Ectodermal cell (in vitro differentiated cells): ENCODE data around the gene PPP1R14B.

ENCODE experiments used
- H3K27ac ChIP-seq: 2 replicates; pipeline ENCODE4 v1.7.0; 2013; ENCODE audit warnings: mild to moderate bottlenecking, low read depth, low read length; ENCODE audit not compliant: insufficient read depth, poor library complexity, severe bottlenecking
- H3K27me3 ChIP-seq: 2 replicates; pipeline ENCODE4 v1.7.0; 2013; ENCODE audit warnings: mild to moderate bottlenecking, low read length; ENCODE audit not compliant: insufficient read depth, control insufficient read depth, poor library complexity, severe bottlenecking
- H3K36me3 ChIP-seq: one replicate; pipeline ENCODE4 v1.7.0; 2013; ENCODE audit warnings: low read length; ENCODE audit not compliant: control insufficient read depth, insufficient read depth
- H3K4me1 ChIP-seq: one replicate; pipeline ENCODE4 v1.7.0; 2013; ENCODE audit warnings: low read length; ENCODE audit not compliant: control insufficient read depth, insufficient read depth
- H3K4me3 ChIP-seq: 2 replicates; pipeline ENCODE4 v1.7.0; 2013; ENCODE audit warnings: low read depth, low read length, control low read depth; ENCODE audit not compliant: insufficient read depth
- H3K9me3 ChIP-seq: 2 replicates; pipeline ENCODE4 v1.7.0; 2013; ENCODE audit warnings: mild to moderate bottlenecking, low read length, moderate library complexity; ENCODE audit not compliant: control insufficient read depth
- WGBS, 2 experiments: methylation state at CpG; one replicate each; pipeline ENCODE4 v1.1.7; 2013; ENCODE audit warnings: missing lambda C conversion rate in 2 of 2; 5-methylcytosine and 5-hydroxymethylcytosine counted together

PPP1R14B gene

GRCh38 chr11:64230171-64230984 lies 16.4 kb downstream of the PPP1R14B start, which contains the start of gene DNAJC4:
TSS of gene DNAJC4 (plus strand) at chr11:64230548. CDS start at chr11:64230855, 307 bp downstream.
- Histone ChIP-seq H3K9me3 (no peaks in the 10 kb centered on the region), H3K4me3 (peak within 1 kb of the TSS; percentile 73), H3K27ac (peak within 1 kb of the TSS; percentile 69), H3K36me3 (no peaks in the 10 kb centered on the region), H3K4me1 (peaks cover 27% of the 10 kb centered on the region), H3K27me3 (peaks cover 42% of the 10 kb centered on the region)
- WGBS, 2 experiments, result 1% methylated on average over 62 of the region's 62 CpGs

- H3K27me3 ChIP-seq, result peaks cover 36% of the 10 kb centered on the region
- peaks cover 28% of the 10 kb centered on the region for H3K4me1 ChIP-seq
- peak overlapping the region; percentile 69 for H3K27ac ChIP-seq
- no peaks in the 10 kb centered on the region for H3K36me3 ChIP-seq
- H3K9me3 ChIP-seq, result no peaks in the 10 kb centered on the region
- H3K4me3 ChIP-seq, result peak overlapping the region; percentile 73
- 65 to 69% methylated on average over 13 of the region's 13 CpGs for WGBS, 2 experiments
Measured at GRCh38 chr11:64229744-64230170, 17.0 kb downstream of the PPP1R14B start.

- no peak overlapping the region for H3K27ac ChIP-seq
- peak overlapping the region; percentile 73 for H3K4me3 ChIP-seq
- H3K9me3 ChIP-seq, result no peaks in the 10 kb centered on the region
- no peaks in the 10 kb centered on the region for H3K36me3 ChIP-seq
- H3K4me1 ChIP-seq, result peaks cover 28% of the 10 kb centered on the region
- WGBS, 2 experiments, result 96% methylated on average over 12 of the region's 12 CpGs
- H3K27me3 ChIP-seq, result peaks cover 35% of the 10 kb centered on the region
Measured at GRCh38 chr11:64229090-64229743, 17.5 kb downstream of the PPP1R14B start.

- no peaks in the 10 kb centered on the region for H3K9me3 ChIP-seq
- 80 to 94% methylated on average over 3 of the region's 3 CpGs for WGBS, 2 experiments
- no peaks in the 10 kb centered on the region for H3K36me3 ChIP-seq
- no peak overlapping the region for H3K4me3 ChIP-seq
- peaks cover 18% of the 10 kb centered on the region for H3K27me3 ChIP-seq
- H3K4me1 ChIP-seq, result peaks cover 23% of the 10 kb centered on the region
- no peak overlapping the region for H3K27ac ChIP-seq
Measured at GRCh38 chr11:64227405-64227956, 19.3 kb downstream of the PPP1R14B start.

- Histone ChIP-seq H3K4me3 (peak overlapping the region; percentile 64), H3K36me3 (no peaks in the 10 kb centered on the region), H3K27me3 (peaks cover 9% of the 10 kb centered on the region), H3K27ac (no peak overlapping the region), H3K9me3 (no peaks in the 10 kb centered on the region), H3K4me1 (peaks cover 23% of the 10 kb centered on the region)
- WGBS, 2 experiments, result 36 to 38% methylated on average over 26 of the region's 26 CpGs
Measured at GRCh38 chr11:64226507-64227051, 20.2 kb downstream of the PPP1R14B start.

- Histone ChIP-seq H3K9me3 (no peaks in the 10 kb centered on the region), H3K36me3 (no peaks in the 10 kb centered on the region), H3K4me1 (peaks cover 23% of the 10 kb centered on the region), H3K27me3 (peaks cover 2% of the 10 kb centered on the region), H3K4me3 (peak within 1 kb of the TSS; percentile 64), H3K27ac (no peak within 1 kb of the TSS)
- 1% methylated on average over 54 of the region's 54 CpGs for WGBS, 2 experiments
Measured at GRCh38 chr11:64225608-64226506, 20.9 kb downstream of the PPP1R14B start, which contains the start of the genes NUDT22 and TRPT1. TSS of gene NUDT22 (plus strand) at chr11:64226274. CDS start at chr11:64226653, 379 bp downstream. TSS of gene TRPT1 (minus strand) at chr11:64226186. CDS start at chr11:64225860, 326 bp downstream.

- H3K27ac ChIP-seq, result no peak overlapping the region
- WGBS, 2 experiments, result 76 to 77% methylated on average over 22 of the region's 22 CpGs
Measured at GRCh38 chr11:64224891-64225607, 21.7 kb downstream of the PPP1R14B start.

GRCh38 chr11:64224151-64224890 lies 22.4 kb downstream of the PPP1R14B start:
- 95% methylated on average over 17 of the region's 17 CpGs for WGBS, 2 experiments

More at GRCh38 chr11:64224891-64225607, 21.7 kb downstream of the PPP1R14B start:
- H3K9me3 ChIP-seq, result no peaks in the 10 kb centered on the region
- H3K4me3 ChIP-seq, result peak overlapping the region; percentile 64
- no peaks in the 10 kb centered on the region for H3K27me3 ChIP-seq
- peaks cover 23% of the 10 kb centered on the region for H3K4me1 ChIP-seq
- no peaks in the 10 kb centered on the region for H3K36me3 ChIP-seq

More at GRCh38 chr11:64224151-64224890, 22.4 kb downstream of the PPP1R14B start:
- Histone ChIP-seq H3K27ac (no peak overlapping the region), H3K36me3 (no peaks in the 10 kb centered on the region), H3K27me3 (no peaks in the 10 kb centered on the region), H3K4me1 (peaks cover 16% of the 10 kb centered on the region), H3K9me3 (no peaks in the 10 kb centered on the region), H3K4me3 (no peak overlapping the region)
